ENCODE measurements around the gene GRIA3. TPM values are rescaled to one million over a fixed set of nuclear protein-coding genes. Genes with fewer than 3 reads are reported as not detected.
A peak's percentile ranks its signal among the peaks of the same experiment; 100 is the strongest.

Gene GRIA3
- total and polyA plus RNA-seq, 2 donors (not counting 1 experiment from before 2014, with no cell fraction given) = 0.52 to 2.3 TPM

GRCh38 chrX:123169247-123169901 is 14.7 kb upstream of the GRIA3 start:
- TF ChIP-seq EZH2 (IDR thresholded peaks at IDR 0.05; ENCODE audit: low read length, missing control alignments) (no peak), CTCF (conservative IDR thresholded peaks at IDR 0.05 in 1 of 2, IDR thresholded peaks at IDR 0.05 in 1 of 2; ENCODE audit: low read depth in 1 of 2, low read length in 2 of 2) (no peak)
- Histone ChIP-seq H3K4me1 (ENCODE audit: control insufficient read depth, extremely low read depth, insufficient read depth, low read length) (no peaks in the 10 kb centered on the region), H3K4me3 (replicated peaks in 1 of 4; ENCODE audit: control extremely low read depth in 1 of 4, insufficient read depth in 1 of 4, low read depth in 3 of 4, low read length in 4 of 4) (no peak overlapping the region), H3K4me2 (ENCODE audit: extremely low read depth, insufficient read depth, low read length) (no peak overlapping the region), H3K9me3 (ENCODE audit: control insufficient read depth, insufficient read depth, low read depth, low read length) (no peaks in the 10 kb centered on the region), H2AFZ (ENCODE audit: low read length) (no peak overlapping the region), H4K20me1 (ENCODE audit: control insufficient read depth, extremely low read depth, insufficient read depth, low read length) (no peaks in the 10 kb centered on the region), H3K27ac (ENCODE audit: insufficient read depth, low read length) (no peak overlapping the region), H3K9ac (ENCODE audit: insufficient read depth, low read length) (no peak overlapping the region), H3K79me2 (ENCODE audit: control insufficient read depth, insufficient read depth, low read length) (no peaks in the 10 kb centered on the region), H3K36me3 (ENCODE audit: control insufficient read depth, insufficient read depth, low read length) (no peaks in the 10 kb centered on the region), H3K27me3 (ENCODE audit: control insufficient read depth, insufficient read depth, low read length) (no peaks in the 10 kb centered on the region)
- DNase-seq (ENCODE audit: low read depth in 2 of 2) = peak in 1 of 2 donors; percentile 34

- Histone ChIP-seq H4K20me1 (ENCODE audit: control insufficient read depth, extremely low read depth, insufficient read depth, low read length) (no peaks in the 10 kb centered on the region), H3K4me3 (replicated peaks in 1 of 4; ENCODE audit: control extremely low read depth in 1 of 4, insufficient read depth in 1 of 4, low read depth in 3 of 4, low read length in 4 of 4) (no peak overlapping the region), H3K9ac (ENCODE audit: insufficient read depth, low read length) (no peak overlapping the region), H3K27me3 (ENCODE audit: control insufficient read depth, insufficient read depth, low read length) (no peaks in the 10 kb centered on the region), H3K4me1 (ENCODE audit: control insufficient read depth, extremely low read depth, insufficient read depth, low read length) (no peaks in the 10 kb centered on the region), H2AFZ (ENCODE audit: low read length) (no peak overlapping the region), H3K27ac (ENCODE audit: insufficient read depth, low read length) (no peak overlapping the region), H3K79me2 (ENCODE audit: control insufficient read depth, insufficient read depth, low read length) (no peaks in the 10 kb centered on the region), H3K9me3 (ENCODE audit: control insufficient read depth, insufficient read depth, low read depth, low read length) (no peaks in the 10 kb centered on the region), H3K36me3 (ENCODE audit: control insufficient read depth, insufficient read depth, low read length) (no peaks in the 10 kb centered on the region), H3K4me2 (ENCODE audit: extremely low read depth, insufficient read depth, low read length) (no peak overlapping the region)
- no peak for DNase-seq (ENCODE audit: low read depth in 2 of 2)
- no peak for TF ChIP-seq CTCF (conservative IDR thresholded peaks at IDR 0.05 in 1 of 2, IDR thresholded peaks at IDR 0.05 in 1 of 2; ENCODE audit: low read depth in 1 of 2, low read length in 2 of 2)
- TF ChIP-seq EZH2 (IDR thresholded peaks at IDR 0.05; ENCODE audit: low read length, missing control alignments) = no peak
These were observed 13.5 kb upstream of the GRIA3 start for GRCh38 chrX:123170546-123170945.

GRCh38 chrX:123171781-123172180 is 12.3 kb upstream of the GRIA3 start:
- Histone ChIP-seq H3K9ac (ENCODE audit: insufficient read depth, low read length) (no peak overlapping the region), H3K4me3 (replicated peaks in 1 of 4; ENCODE audit: control extremely low read depth in 1 of 4, insufficient read depth in 1 of 4, low read depth in 3 of 4, low read length in 4 of 4) (no peak overlapping the region), H4K20me1 (ENCODE audit: control insufficient read depth, extremely low read depth, insufficient read depth, low read length) (no peaks in the 10 kb centered on the region), H2AFZ (ENCODE audit: low read length) (no peak overlapping the region), H3K79me2 (ENCODE audit: control insufficient read depth, insufficient read depth, low read length) (no peaks in the 10 kb centered on the region), H3K4me1 (ENCODE audit: control insufficient read depth, extremely low read depth, insufficient read depth, low read length) (no peaks in the 10 kb centered on the region), H3K27me3 (ENCODE audit: control insufficient read depth, insufficient read depth, low read length) (no peaks in the 10 kb centered on the region), H3K9me3 (ENCODE audit: control insufficient read depth, insufficient read depth, low read depth, low read length) (no peaks in the 10 kb centered on the region), H3K36me3 (ENCODE audit: control insufficient read depth, insufficient read depth, low read length) (no peaks in the 10 kb centered on the region), H3K27ac (ENCODE audit: insufficient read depth, low read length) (no peak overlapping the region), H3K4me2 (ENCODE audit: extremely low read depth, insufficient read depth, low read length) (no peak overlapping the region)
- peak in 1 of 2 donors; percentile 84 for DNase-seq (ENCODE audit: low read depth in 2 of 2)
- TF ChIP-seq CTCF (conservative IDR thresholded peaks at IDR 0.05 in 1 of 2, IDR thresholded peaks at IDR 0.05 in 1 of 2; ENCODE audit: low read depth in 1 of 2, low read length in 2 of 2) = no peak
- no peak for TF ChIP-seq EZH2 (IDR thresholded peaks at IDR 0.05; ENCODE audit: low read length, missing control alignments)

Measured in fibroblast of lung (primary cell).